Measurements from ENCODE around the gene HUS1. TPM values are rescaled to one million over a fixed set of nuclear protein-coding genes. Genes with fewer than 3 reads are reported as not detected.
"Not testable (repeated sequence)": the region's sequence is repeated elsewhere in the genome, so short reads cannot be mapped to it uniquely, and the experiment has no call there.

The HUS1 gene
- total RNA-seq, 6 donors from 2014 or later: 24.2 to 38.8 (median 26.7) TPM

DNA sequence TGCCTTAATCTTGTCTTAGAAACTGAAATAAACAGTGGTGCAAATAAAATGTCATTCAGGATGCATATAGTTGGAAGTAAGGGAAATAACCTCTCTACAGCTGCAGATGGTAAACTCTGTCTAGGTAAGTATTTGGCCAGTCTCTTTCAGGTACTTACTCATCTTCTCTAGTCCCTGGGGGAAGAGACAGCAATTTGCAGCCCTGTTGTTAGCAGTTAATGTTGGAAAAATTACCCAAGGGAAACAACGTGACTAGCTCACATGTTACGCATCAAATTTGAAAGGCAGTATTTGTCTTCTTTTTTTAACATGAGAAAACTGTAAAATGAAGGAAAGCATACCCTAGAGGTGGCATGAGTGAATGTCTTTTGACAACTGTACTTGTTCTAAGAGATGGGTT, 3.2 kb upstream of the HUS1 start:
- Histone ChIP-seq H3K9me3 (no peaks in the 10 kb centered on the region), H3K27me3 (no peaks in the 10 kb centered on the region), H3K27ac (no peak overlapping the region), H3K36me3 (peaks cover 0 to 9% (median 5%) of the 10 kb centered on the region in 4 donors), H3K4me1 (peaks cover 7 to 10% (median 10%) of the 10 kb centered on the region in 4 donors), H3K4me3 (no peak overlapping the region)
- TF ChIP-seq EP300 (IDR thresholded peaks at IDR 0.05): no peak
- DNase-seq: no peak
- WGBS, 2 donors: 65 to 72% methylated on average over 2 of the region's 2 CpGs
- no peak for ATAC-seq (ENCODE audit: low FRiP score in 2 of 2)

DNA sequence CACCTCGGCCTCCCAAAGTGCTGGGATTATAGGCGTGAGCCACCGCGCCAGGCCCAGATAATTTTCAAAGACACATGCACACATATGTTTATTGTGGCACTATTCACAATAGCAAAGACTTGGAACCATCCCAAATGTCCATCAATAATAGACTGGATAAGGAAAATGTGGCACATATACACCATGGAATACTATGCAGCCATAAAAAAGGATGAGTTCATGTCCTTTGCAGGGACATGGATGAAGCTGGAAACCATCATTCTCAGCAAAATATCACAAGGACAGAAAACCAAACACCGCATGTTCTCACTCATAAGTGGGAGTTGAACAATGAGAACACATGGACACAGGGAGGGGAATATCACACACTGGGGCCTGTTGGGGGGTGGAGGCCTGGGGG, 1.2 kb upstream of the HUS1 start:
- not testable (repeated sequence) for H3K4me3 ChIP-seq; H3K9me3 ChIP-seq; DNase-seq; H3K27ac ChIP-seq; ATAC-seq (ENCODE audit: low FRiP score in 2 of 2); H3K27me3 ChIP-seq
- WGBS, 2 donors: 96 to 97% methylated on average over 5 of the region's 5 CpGs
- Histone ChIP-seq H3K4me1 (peaks cover 7 to 10% (median 10%) of the 10 kb centered on the region in 4 donors), H3K36me3 (peaks cover 16 to 28% (median 24%) of the 10 kb centered on the region in 4 donors)

DNA sequence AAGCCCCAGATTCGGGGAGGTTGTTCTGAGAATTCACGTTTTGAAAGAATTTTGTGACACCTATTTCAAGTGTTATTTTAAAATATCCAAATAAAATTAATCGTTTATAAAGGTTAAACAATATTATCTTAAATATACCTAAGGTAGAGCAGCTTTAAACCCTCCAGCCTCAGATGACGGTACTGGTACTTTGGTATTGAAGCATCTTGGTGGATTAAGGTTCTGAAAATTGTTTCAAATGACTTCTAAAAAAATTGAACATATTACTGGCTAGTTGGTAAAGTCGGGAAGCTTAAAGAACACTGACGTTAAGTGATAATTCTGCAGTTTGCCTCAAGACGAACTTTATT, 392 bp upstream of the HUS1 start:
- H3K4me1 ChIP-seq: peaks cover 7 to 10% (median 10%) of the 10 kb centered on the region in 4 donors

DNA sequence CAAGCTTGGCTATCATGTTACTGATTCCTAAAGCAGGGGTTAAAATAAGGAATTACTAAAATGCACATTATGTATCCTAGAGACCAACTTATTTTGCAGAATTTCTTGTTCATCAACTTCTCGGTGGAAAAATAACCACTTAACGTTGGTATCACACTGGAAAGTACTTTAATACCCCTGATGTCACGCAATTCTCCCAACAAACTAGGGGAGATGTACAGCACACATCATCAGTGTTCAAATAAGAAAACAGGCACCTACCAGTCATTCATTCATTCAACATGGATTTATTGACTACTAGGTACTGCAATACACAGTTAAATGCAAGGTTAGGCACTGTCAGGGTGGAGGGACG, 648 bp downstream of the HUS1 start:
- WGBS, 2 donors: 8 to 11% methylated on average over 3 to 4 of the region's 4 CpGs
- TF ChIP-seq, protein P1, sequence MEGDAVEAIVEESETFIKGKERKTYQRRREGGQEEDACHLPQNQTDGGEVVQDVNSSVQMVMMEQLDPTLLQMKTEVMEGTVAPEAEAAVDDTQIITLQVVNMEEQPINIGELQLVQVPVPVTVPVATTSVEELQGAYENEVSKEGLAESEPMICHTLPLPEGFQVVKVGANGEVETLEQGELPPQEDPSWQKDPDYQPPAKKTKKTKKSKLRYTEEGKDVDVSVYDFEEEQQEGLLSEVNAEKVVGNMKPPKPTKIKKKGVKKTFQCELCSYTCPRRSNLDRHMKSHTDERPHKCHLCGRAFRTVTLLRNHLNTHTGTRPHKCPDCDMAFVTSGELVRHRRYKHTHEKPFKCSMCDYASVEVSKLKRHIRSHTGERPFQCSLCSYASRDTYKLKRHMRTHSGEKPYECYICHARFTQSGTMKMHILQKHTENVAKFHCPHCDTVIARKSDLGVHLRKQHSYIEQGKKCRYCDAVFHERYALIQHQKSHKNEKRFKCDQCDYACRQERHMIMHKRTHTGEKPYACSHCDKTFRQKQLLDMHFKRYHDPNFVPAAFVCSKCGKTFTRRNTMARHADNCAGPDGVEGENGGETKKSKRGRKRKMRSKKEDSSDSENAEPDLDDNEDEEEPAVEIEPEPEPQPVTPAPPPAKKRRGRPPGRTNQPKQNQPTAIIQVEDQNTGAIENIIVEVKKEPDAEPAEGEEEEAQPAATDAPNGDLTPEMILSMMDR (IDR thresholded peaks at IDR 0.05): no peak
- TF ChIP-seq EP300 (IDR thresholded peaks at IDR 0.05) (no peak), POLR2AphosphoS5 (IDR thresholded peaks at IDR 0.05) (no peak)
- H3K4me3 ChIP-seq: peak overlapping the region; percentile 48 to 67 (median 59)
- peak overlapping the region; percentile 84 to 90 (median 90) for H3K27ac ChIP-seq
- H3K27me3 ChIP-seq: no peaks in the 10 kb centered on the region
- peak in 1 of 2 donors; percentile 6 for ATAC-seq (ENCODE audit: low FRiP score in 2 of 2)
- no peak for DNase-seq
- H3K9me3 ChIP-seq: no peaks in the 10 kb centered on the region
- peaks cover 24 to 47% (median 41%) of the 10 kb centered on the region in 4 donors for H3K36me3 ChIP-seq
- peaks cover 7 to 10% (median 10%) of the 10 kb centered on the region in 4 donors for H3K4me1 ChIP-seq

More for the DNA sequence above, 392 bp upstream of the HUS1 start:
- TF ChIP-seq EP300 (IDR thresholded peaks at IDR 0.05): no peak
- TF ChIP-seq, protein P1 (IDR thresholded peaks at IDR 0.05): no peak
- no peak for TF ChIP-seq POLR2A (IDR thresholded peaks at IDR 0.05)
- no peak for TF ChIP-seq POLR2AphosphoS5 (IDR thresholded peaks at IDR 0.05)
- 42 to 45% methylated on average over 7 of the region's 7 CpGs for WGBS, 2 donors
- no peak for ATAC-seq (ENCODE audit: low FRiP score in 2 of 2)
- DNase-seq: no peak
- peaks cover 21 to 37% (median 30%) of the 10 kb centered on the region in 4 donors for H3K36me3 ChIP-seq
- H3K27ac ChIP-seq: peak overlapping the region; percentile 84 to 90 (median 90)
- H3K27me3 ChIP-seq: no peaks in the 10 kb centered on the region
- H3K4me3 ChIP-seq: peak overlapping the region in 3 of 4 donors; percentile 57 to 67 (median 61)
- no peaks in the 10 kb centered on the region for H3K9me3 ChIP-seq

DNA sequence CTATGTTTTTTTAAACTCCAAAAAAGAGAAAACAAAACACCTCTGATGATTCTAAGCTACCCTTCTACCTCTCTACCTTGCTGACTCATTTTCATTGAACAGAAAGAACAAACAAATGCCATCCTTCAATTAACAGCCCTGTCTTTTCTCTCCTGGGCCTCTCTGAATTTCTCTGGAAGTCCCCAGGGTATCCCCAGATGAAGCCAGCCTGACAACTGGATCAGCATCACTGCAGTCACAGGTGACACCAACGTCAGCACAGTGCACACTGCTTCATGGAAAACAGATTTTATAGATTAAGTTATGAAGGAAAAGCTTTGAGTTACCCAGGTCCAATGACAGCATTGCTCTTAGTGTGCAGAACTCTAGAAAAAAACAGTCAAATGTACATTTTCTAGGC, 5.7 kb downstream of the HUS1 start:
- TF ChIP-seq, protein P1 (IDR thresholded peaks at IDR 0.05): no peak
- TF ChIP-seq POLR2A (IDR thresholded peaks at IDR 0.05) (no peak), EP300 (IDR thresholded peaks at IDR 0.05) (no peak), POLR2AphosphoS5 (IDR thresholded peaks at IDR 0.05) (no peak)
- 74 to 85% methylated on average over 1 of the region's 1 CpG for WGBS, 2 donors
- ATAC-seq (ENCODE audit: low FRiP score in 2 of 2): no peak
- Histone ChIP-seq H3K27ac (no peak overlapping the region), H3K4me1 (peaks cover 12 to 31% (median 18%) of the 10 kb centered on the region in 4 donors), H3K36me3 (peaks cover 31 to 79% (median 48%) of the 10 kb centered on the region in 4 donors), H3K9me3 (no peaks in the 10 kb centered on the region), H3K27me3 (no peaks in the 10 kb centered on the region), H3K4me3 (no peak overlapping the region)
- DNase-seq: no peak

DNA sequence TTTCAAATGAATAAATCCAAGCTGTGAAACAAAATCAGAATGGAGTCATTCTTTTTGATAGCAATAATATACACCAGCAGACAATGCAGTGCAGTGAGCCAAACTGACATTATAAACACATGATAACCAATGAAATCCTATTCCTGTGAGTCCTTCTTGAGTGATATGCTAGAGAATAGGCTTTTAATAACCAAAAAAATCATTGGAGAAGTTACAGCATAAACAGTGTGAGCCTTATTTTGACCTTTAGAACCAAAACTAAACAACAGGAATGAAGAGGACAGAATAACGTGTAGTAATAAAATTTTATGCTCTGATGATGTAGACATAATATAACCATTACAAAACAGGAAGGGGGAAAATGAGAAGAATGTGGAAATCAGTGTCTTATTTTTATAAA, 8.7 kb downstream of the HUS1 start:
- Histone ChIP-seq H3K4me3 (no peak overlapping the region), H3K36me3 (peaks cover 32 to 82% (median 46%) of the 10 kb centered on the region in 4 donors), H3K27me3 (no peaks in the 10 kb centered on the region), H3K27ac (peak overlapping the region; percentile 70 to 82 (median 80)), H3K9me3 (no peaks in the 10 kb centered on the region), H3K4me1 (peaks cover 3 to 22% (median 11%) of the 10 kb centered on the region in 4 donors)
- WGBS, 2 donors: 27 to 33% methylated on average over 1 of the region's 1 CpG
- TF ChIP-seq EP300 (IDR thresholded peaks at IDR 0.05) (no peak), POLR2AphosphoS5 (IDR thresholded peaks at IDR 0.05) (no peak), POLR2A (IDR thresholded peaks at IDR 0.05) (no peak)
- TF ChIP-seq, protein P1 (IDR thresholded peaks at IDR 0.05): no peak
- peak in 1 of 2 donors; percentile 49 for ATAC-seq (ENCODE audit: low FRiP score in 2 of 2)
- no peak for DNase-seq

Measured in upper lobe of left lung (tissue), 6 donors.